Measurements from ENCODE around the gene LRRC37B. TPM values are rescaled to one million over a fixed set of nuclear protein-coding genes. Genes with fewer than 3 reads are reported as not detected.
"Not testable (repeated sequence)": the region's sequence is repeated elsewhere in the genome, so short reads cannot be mapped to it uniquely, and the experiment has no call there.

Gene LRRC37B
- polyA plus RNA-seq, 3 donors, result 1.8 to 31.2 (median 2.1) TPM

- Histone ChIP-seq H4K20me1 (ENCODE audit: insufficient read depth, low read length) (no peaks in the 10 kb centered on the region), H3K4me1 (ENCODE audit: control insufficient read depth in 1 of 2, insufficient read depth in 2 of 2, low read length in 2 of 2) (no peaks in the 10 kb centered on the region), H3K36me3 (replicated peaks in 1 of 2; ENCODE audit: control insufficient read depth in 1 of 2, insufficient read depth in 2 of 2, low read length in 2 of 2) (peaks cover 25 to 74% of the 10 kb centered on the region in 2 donors), H3K9ac (ENCODE audit: insufficient read depth, low read length, poor library complexity, severe bottlenecking) (no peak overlapping the region), H3K27ac (ENCODE audit: low read depth in 1 of 2, low read length in 2 of 2) (no peak overlapping the region), H3K27me3 (ENCODE audit: control insufficient read depth in 2 of 2, insufficient read depth in 2 of 2, low read length in 2 of 2) (no peaks in the 10 kb centered on the region), H3K4me3 (replicated peaks in 1 of 3; ENCODE audit: low read depth in 2 of 3, low read length in 3 of 3) (no peak overlapping the region), H3K4me2 (replicated peaks; ENCODE audit: extremely low read depth, low read length, poor library complexity, severe bottlenecking) (no peak overlapping the region), H3K9me3 (replicated peaks in 1 of 2; ENCODE audit: control insufficient read depth in 1 of 2, insufficient read depth in 1 of 2, low read length in 2 of 2) (no peaks in the 10 kb centered on the region), H2AFZ (ENCODE audit: insufficient read depth, low read depth, low read length, poor library complexity, severe bottlenecking) (no peak overlapping the region), H3K79me2 (ENCODE audit: insufficient read depth, low read length) (peaks cover 9% of the 10 kb centered on the region)
- intact Hi-C loops (cut with micrococcal nuclease), result no loop called here
- peaks cover 37 to 77% of the 10 kb centered on the region in 2 donors for H3K36me3 Mint-ChIP-seq
- 100% methylated on average over 2 of the region's 3 CpGs for WGBS (ENCODE audit: insufficient coverage)
- peak overlapping the region in 1 of 7 donors; percentile 71 for H3K27ac Mint-ChIP-seq
- TF ChIP-seq CTCF (IDR thresholded peaks at IDR 0.05), result no peak
- no peaks in the 10 kb centered on the region for H3K4me1 Mint-ChIP-seq
- H3K4me3 Mint-ChIP-seq, result no peak overlapping the region
- no peak for DNase-seq
- H3K27me3 Mint-ChIP-seq (ENCODE audit: low read depth in 3 of 3), result peaks cover 0 to 1% (median 0%) of the 10 kb centered on the region in 3 donors
- no peaks in the 10 kb centered on the region for H3K9me3 Mint-ChIP-seq
Measured at GRCh38 chr17:31967648-31968047, 39.5 kb upstream of the LRRC37B start.

- H3K4me2 ChIP-seq (replicated peaks; ENCODE audit: extremely low read depth, low read length, poor library complexity, severe bottlenecking); H3K9me3 Mint-ChIP-seq; DNase-seq; H4K20me1 ChIP-seq (ENCODE audit: insufficient read depth, low read length); intact Hi-C loops (cut with micrococcal nuclease); H3K79me2 ChIP-seq (ENCODE audit: insufficient read depth, low read length); H3K27ac Mint-ChIP-seq; H2AFZ ChIP-seq (ENCODE audit: insufficient read depth, low read depth, low read length, poor library complexity, severe bottlenecking); H3K27me3 Mint-ChIP-seq (ENCODE audit: low read depth in 3 of 3); H3K9me3 ChIP-seq (replicated peaks in 1 of 2; ENCODE audit: control insufficient read depth in 1 of 2, insufficient read depth in 1 of 2, low read length in 2 of 2); H3K4me1 ChIP-seq (ENCODE audit: control insufficient read depth in 1 of 2, insufficient read depth in 2 of 2, low read length in 2 of 2); H3K27me3 ChIP-seq (ENCODE audit: control insufficient read depth in 2 of 2, insufficient read depth in 2 of 2, low read length in 2 of 2); H3K4me3 Mint-ChIP-seq; H3K4me1 Mint-ChIP-seq; H3K4me3 ChIP-seq (replicated peaks in 1 of 3; ENCODE audit: low read depth in 2 of 3, low read length in 3 of 3); H3K9ac ChIP-seq (ENCODE audit: insufficient read depth, low read length, poor library complexity, severe bottlenecking); H3K27ac ChIP-seq (ENCODE audit: low read depth in 1 of 2, low read length in 2 of 2): not testable (repeated sequence)
- H3K36me3 Mint-ChIP-seq, result peaks cover 38 to 72% of the 10 kb centered on the region in 2 donors
- 100% methylated on average over 3 of the region's 5 CpGs for WGBS (ENCODE audit: insufficient coverage)
- H3K36me3 ChIP-seq (replicated peaks in 1 of 2; ENCODE audit: control insufficient read depth in 1 of 2, insufficient read depth in 2 of 2, low read length in 2 of 2), result peaks cover 29 to 66% of the 10 kb centered on the region in 2 donors
Measured at GRCh38 chr17:31970416-31970815, 36.8 kb upstream of the LRRC37B start.

- H3K79me2 ChIP-seq (ENCODE audit: insufficient read depth, low read length); H3K27ac ChIP-seq (ENCODE audit: low read depth in 1 of 2, low read length in 2 of 2); H3K9me3 Mint-ChIP-seq; H3K4me1 ChIP-seq (ENCODE audit: control insufficient read depth in 1 of 2, insufficient read depth in 2 of 2, low read length in 2 of 2); intact Hi-C loops (cut with micrococcal nuclease); H3K27me3 Mint-ChIP-seq (ENCODE audit: low read depth in 3 of 3); H3K27ac Mint-ChIP-seq; H3K4me3 ChIP-seq (replicated peaks in 1 of 3; ENCODE audit: low read depth in 2 of 3, low read length in 3 of 3); H3K4me1 Mint-ChIP-seq; H3K4me3 Mint-ChIP-seq; H2AFZ ChIP-seq (ENCODE audit: insufficient read depth, low read depth, low read length, poor library complexity, severe bottlenecking); DNase-seq; H3K9me3 ChIP-seq (replicated peaks in 1 of 2; ENCODE audit: control insufficient read depth in 1 of 2, insufficient read depth in 1 of 2, low read length in 2 of 2); H3K27me3 ChIP-seq (ENCODE audit: control insufficient read depth in 2 of 2, insufficient read depth in 2 of 2, low read length in 2 of 2); H3K9ac ChIP-seq (ENCODE audit: insufficient read depth, low read length, poor library complexity, severe bottlenecking); H4K20me1 ChIP-seq (ENCODE audit: insufficient read depth, low read length); H3K4me2 ChIP-seq (replicated peaks; ENCODE audit: extremely low read depth, low read length, poor library complexity, severe bottlenecking): not testable (repeated sequence)
- H3K36me3 ChIP-seq (replicated peaks in 1 of 2; ENCODE audit: control insufficient read depth in 1 of 2, insufficient read depth in 2 of 2, low read length in 2 of 2), result peaks cover 32 to 62% of the 10 kb centered on the region in 2 donors
- WGBS (ENCODE audit: insufficient coverage), result 96% methylated on average over 4 of the region's 14 CpGs
- peaks cover 38 to 66% of the 10 kb centered on the region in 2 donors for H3K36me3 Mint-ChIP-seq
Measured at GRCh38 chr17:31974269-31975071, 32.7 kb upstream of the LRRC37B start.

GRCh38 chr17:31975391-31975790, 31.8 kb upstream of the LRRC37B start:
- peaks cover 39 to 64% of the 10 kb centered on the region in 2 donors for H3K36me3 Mint-ChIP-seq
- H3K9me3 ChIP-seq (replicated peaks in 1 of 2; ENCODE audit: control insufficient read depth in 1 of 2, insufficient read depth in 1 of 2, low read length in 2 of 2); H4K20me1 ChIP-seq (ENCODE audit: insufficient read depth, low read length); H3K4me1 Mint-ChIP-seq; H3K9ac ChIP-seq (ENCODE audit: insufficient read depth, low read length, poor library complexity, severe bottlenecking); H3K27ac Mint-ChIP-seq; H3K79me2 ChIP-seq (ENCODE audit: insufficient read depth, low read length); H2AFZ ChIP-seq (ENCODE audit: insufficient read depth, low read depth, low read length, poor library complexity, severe bottlenecking); H3K9me3 Mint-ChIP-seq; H3K4me3 ChIP-seq (replicated peaks in 1 of 3; ENCODE audit: low read depth in 2 of 3, low read length in 3 of 3); H3K27ac ChIP-seq (ENCODE audit: low read depth in 1 of 2, low read length in 2 of 2); DNase-seq; H3K4me3 Mint-ChIP-seq; intact Hi-C loops (cut with micrococcal nuclease); H3K4me1 ChIP-seq (ENCODE audit: control insufficient read depth in 1 of 2, insufficient read depth in 2 of 2, low read length in 2 of 2); H3K27me3 Mint-ChIP-seq (ENCODE audit: low read depth in 3 of 3); H3K4me2 ChIP-seq (replicated peaks; ENCODE audit: extremely low read depth, low read length, poor library complexity, severe bottlenecking); H3K27me3 ChIP-seq (ENCODE audit: control insufficient read depth in 2 of 2, insufficient read depth in 2 of 2, low read length in 2 of 2): not testable (repeated sequence)
- H3K36me3 ChIP-seq (replicated peaks in 1 of 2; ENCODE audit: control insufficient read depth in 1 of 2, insufficient read depth in 2 of 2, low read length in 2 of 2), result peaks cover 37 to 59% of the 10 kb centered on the region in 2 donors
- no CpG with 5 or more reads among the region's 5 CpGs for WGBS (ENCODE audit: insufficient coverage)
